ENCODE results near the gene OSBPL5. TPM values are rescaled to one million over a fixed set of nuclear protein-coding genes. Genes with fewer than 3 reads are reported as not detected.
A peak's percentile ranks its signal among the peaks of the same experiment; 100 is the strongest.

OSBPL5 gene
- total RNA-seq, 4 donors from 2014 or later, result 59.6 to 119 (median 71.7) TPM

DNA sequence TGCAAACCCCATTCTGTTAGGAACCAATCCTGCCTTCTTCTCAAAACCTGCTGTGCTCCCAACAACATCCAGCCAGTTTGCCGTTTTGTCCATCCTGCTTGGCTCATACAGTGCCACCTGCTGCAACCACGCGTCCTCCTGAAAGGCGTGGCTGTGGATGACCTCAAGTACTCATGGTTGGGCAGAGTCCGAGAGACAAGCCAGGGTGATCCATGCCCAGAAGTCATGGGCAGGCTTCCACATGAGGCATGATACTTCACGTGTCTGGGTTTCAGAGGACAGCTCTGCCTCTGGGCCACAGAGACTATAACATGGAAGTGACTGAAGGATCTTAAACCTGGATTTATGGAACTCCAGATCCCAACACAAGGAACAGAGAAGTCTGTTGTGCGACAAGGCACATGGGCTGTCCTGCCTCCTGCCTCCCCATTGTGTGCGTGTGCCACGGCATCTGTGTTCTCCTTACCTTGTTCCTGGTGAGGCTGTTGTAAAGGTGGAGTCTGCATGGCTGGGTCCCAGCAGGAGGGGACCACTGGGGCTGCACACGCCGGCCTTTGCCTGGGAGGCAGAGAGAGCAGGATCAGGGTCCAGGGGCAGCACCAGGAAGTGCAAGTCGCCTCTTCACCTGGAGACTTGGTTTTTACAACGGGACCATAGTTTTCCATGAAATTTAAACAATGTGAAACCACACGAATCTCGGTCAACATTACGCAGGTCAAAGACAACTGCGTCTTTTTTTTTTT lies 123.2 kb downstream of the OSBPL5 start:
- intact Hi-C loops (cut with DNase I), result no loop called here

DNA sequence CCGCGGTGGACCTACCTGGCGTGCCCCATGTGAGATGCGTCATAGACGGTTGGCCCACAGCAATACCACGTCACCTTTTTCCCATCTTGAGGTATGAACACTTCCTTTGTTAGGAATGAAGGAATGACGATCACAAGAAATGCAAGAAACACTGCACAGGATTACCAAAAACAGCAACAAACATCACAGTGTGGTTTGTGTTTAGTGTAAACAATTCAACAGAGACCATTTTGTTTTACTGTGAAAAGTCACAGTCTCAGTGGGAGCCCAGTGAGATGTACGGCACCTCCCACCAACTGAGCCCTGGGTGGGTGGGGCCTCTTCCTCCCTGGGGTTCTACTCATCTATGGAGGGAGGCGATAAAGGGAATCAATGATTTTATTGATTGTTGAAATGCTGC lies 124.2 kb downstream of the OSBPL5 start:
- peaks cover 27 to 81% (median 70%) of the 10 kb centered on the region in 4 donors for H3K36me3 ChIP-seq
- intact Hi-C loops (cut with DNase I), result no loop called here
- no peak overlapping the region for H3K27ac ChIP-seq (replicated peaks in 1 of 4)
- 91% methylated on average over 9 of the region's 9 CpGs for WGBS
- H3K4me3 ChIP-seq, result no peak overlapping the region
- no peak for DNase-seq (ENCODE audit: extremely low spot score)
- TF ChIP-seq, protein P1, sequence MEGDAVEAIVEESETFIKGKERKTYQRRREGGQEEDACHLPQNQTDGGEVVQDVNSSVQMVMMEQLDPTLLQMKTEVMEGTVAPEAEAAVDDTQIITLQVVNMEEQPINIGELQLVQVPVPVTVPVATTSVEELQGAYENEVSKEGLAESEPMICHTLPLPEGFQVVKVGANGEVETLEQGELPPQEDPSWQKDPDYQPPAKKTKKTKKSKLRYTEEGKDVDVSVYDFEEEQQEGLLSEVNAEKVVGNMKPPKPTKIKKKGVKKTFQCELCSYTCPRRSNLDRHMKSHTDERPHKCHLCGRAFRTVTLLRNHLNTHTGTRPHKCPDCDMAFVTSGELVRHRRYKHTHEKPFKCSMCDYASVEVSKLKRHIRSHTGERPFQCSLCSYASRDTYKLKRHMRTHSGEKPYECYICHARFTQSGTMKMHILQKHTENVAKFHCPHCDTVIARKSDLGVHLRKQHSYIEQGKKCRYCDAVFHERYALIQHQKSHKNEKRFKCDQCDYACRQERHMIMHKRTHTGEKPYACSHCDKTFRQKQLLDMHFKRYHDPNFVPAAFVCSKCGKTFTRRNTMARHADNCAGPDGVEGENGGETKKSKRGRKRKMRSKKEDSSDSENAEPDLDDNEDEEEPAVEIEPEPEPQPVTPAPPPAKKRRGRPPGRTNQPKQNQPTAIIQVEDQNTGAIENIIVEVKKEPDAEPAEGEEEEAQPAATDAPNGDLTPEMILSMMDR (IDR thresholded peaks at IDR 0.05), result no peak
- TF ChIP-seq EP300 (IDR thresholded peaks at IDR 0.05), result no peak
- TF ChIP-seq POLR2A (IDR thresholded peaks at IDR 0.05; ENCODE audit: low read depth), result no peak
- no peak for TF ChIP-seq POLR2AphosphoS5 (IDR thresholded peaks at IDR 0.05)
- H3K4me1 ChIP-seq, result peaks cover 28 to 47% (median 33%) of the 10 kb centered on the region in 4 donors
- no peaks in the 10 kb centered on the region for H3K27me3 ChIP-seq
- H3K9me3 ChIP-seq, result no peaks in the 10 kb centered on the region

More for the DNA sequence above, 123.2 kb downstream of the OSBPL5 start:
- TF ChIP-seq, protein P1 (IDR thresholded peaks at IDR 0.05), result no peak
- TF ChIP-seq POLR2A (IDR thresholded peaks at IDR 0.05; ENCODE audit: low read depth), result no peak
- TF ChIP-seq EP300 (IDR thresholded peaks at IDR 0.05), result no peak
- no peak for TF ChIP-seq POLR2AphosphoS5 (IDR thresholded peaks at IDR 0.05)
- Histone ChIP-seq H3K9me3 (no peaks in the 10 kb centered on the region), H3K36me3 (peaks cover 23 to 78% (median 64%) of the 10 kb centered on the region in 4 donors), H3K27me3 (no peaks in the 10 kb centered on the region), H3K27ac (replicated peaks in 1 of 4) (no peak overlapping the region), H3K4me1 (peaks cover 28 to 52% (median 34%) of the 10 kb centered on the region in 4 donors), H3K4me3 (no peak overlapping the region)
- WGBS, result 90% methylated on average over 13 of the region's 17 CpGs
- DNase-seq (ENCODE audit: extremely low spot score), result no peak

DNA sequence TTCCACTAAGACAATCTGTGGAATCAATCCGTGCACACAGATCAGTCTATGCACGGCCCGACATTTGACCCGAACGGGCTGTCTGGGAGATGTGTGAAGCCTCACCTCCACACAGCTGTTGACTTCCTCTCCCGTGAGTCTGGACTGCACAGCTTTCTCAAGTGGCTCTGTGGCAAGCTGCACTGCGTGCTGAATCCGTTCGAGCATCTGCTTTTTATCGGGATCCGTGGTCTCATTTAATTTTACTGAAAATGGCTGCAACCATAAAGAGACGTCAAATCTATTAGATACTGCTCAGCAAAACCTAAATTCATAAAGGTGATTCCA lies 127.2 kb downstream of the OSBPL5 start:
- Histone ChIP-seq H3K27me3 (no peaks in the 10 kb centered on the region), H3K36me3 (peaks cover 35 to 87% (median 76%) of the 10 kb centered on the region in 4 donors), H3K27ac (replicated peaks in 1 of 4) (peak overlapping the region in 1 of 4 donors; percentile 1), H3K4me3 (no peak overlapping the region), H3K9me3 (no peaks in the 10 kb centered on the region), H3K4me1 (peaks cover 12 to 22% (median 15%) of the 10 kb centered on the region in 4 donors)
- intact Hi-C loops (cut with DNase I), result loop anchor here (1.0 to 5.0 kb wide), 2 partner anchors 53 to 179 kb away; partner anchors contain the start of gene MRGPRG
- 87% methylated on average over 7 of the region's 12 CpGs for WGBS
- no peak for DNase-seq (ENCODE audit: extremely low spot score)
- TF ChIP-seq, protein P1 (IDR thresholded peaks at IDR 0.05), result no peak
- TF ChIP-seq POLR2AphosphoS5 (IDR thresholded peaks at IDR 0.05), result no peak

Small RNAs within 50 kb of the gene (small RNA-seq; reads per million reads assigned to genes)
- gene RNU1-91P, result 0 reads per million in 3 donors

Other genes with a start within 250 kb of the OSBPL5 start
- gene PHLDA2, start 235.9 kb downstream of the OSBPL5 start, total RNA-seq, result 1 to 10 TPM in 2 of 4 donors, under 1 TPM in 2; 0.83 to 2.3 (median 1.3) TPM
- gene NAP1L4, start 173.0 kb downstream of the OSBPL5 start, total RNA-seq, result 100 to 1,000 TPM in 3 of 4 donors, 10 to 100 TPM in 1; 90.0 to 148 (median 125) TPM
- 10 to 100 TPM; 30.3 to 35.6 (median 34.9) TPM for gene CARS1, start 107.9 kb downstream of the OSBPL5 start, total RNA-seq
- gene MRGPRG, start 53.5 kb upstream of the OSBPL5 start, total RNA-seq, result not detected
- gene MRGPRE, start 67.1 kb upstream of the OSBPL5 start, total RNA-seq, result under 1 TPM in 1 of 4 donors, not detected in 3; 0.46 TPM
- gene ZNF195, start 213.8 kb upstream of the OSBPL5 start, total RNA-seq, result 10 to 100 TPM in 3 of 4 donors, 1 to 10 TPM in 1; 9.4 to 15.7 (median 12.5) TPM